MM.1S (cell line): Measurements from ENCODE around the gene CACNA1E.

Source experiments
- DNase-seq: peaks from one replicate; pipeline ENCODE4 v3.0.0-alpha.2; 2015
- H2AFZ ChIP-seq: fragments of 300-600 bp; sonication (generic); 2 replicates; pipeline ENCODE4 v1.6.0; 2016; ENCODE audit warnings: antibody characterized with exemption, low read length
- H3F3A ChIP-seq: fragments of 300-600 bp; sonication (generic); 2 replicates; pipeline ENCODE4 v1.6.1; 2016; ENCODE audit warnings: mild to moderate bottlenecking, antibody characterized with exemption, low read length, moderate library complexity, mixed read lengths; ENCODE audit not compliant: insufficient read depth
- H3K27ac ChIP-seq: fragments of 300-600 bp; sonication (generic); 2 replicates; pipeline ENCODE4 v1.5.1; 2016; ENCODE audit warnings: mild to moderate bottlenecking, low read length
- H3K27me3 ChIP-seq: fragments of 300-600 bp; sonication (generic); replicated peaks from 2 replicates; pipeline ENCODE4 v1.6.0; 2016; ENCODE audit warnings: low read length; ENCODE audit not compliant: insufficient read depth
- H3K36me3 ChIP-seq: fragments of 300-600 bp; sonication (generic); replicated peaks from 2 replicates; pipeline ENCODE4 v1.6.1; 2016; ENCODE audit warnings: mild to moderate bottlenecking, low read length, mixed read lengths; ENCODE audit not compliant: insufficient read depth
- H3K4me1 ChIP-seq: fragments of 300-600 bp; sonication (generic); 2 replicates; pipeline ENCODE4 v1.6.1; 2016; ENCODE audit warnings: low read length, mixed read lengths
- H3K4me2 ChIP-seq: fragments of 300-600 bp; sonication (generic); 2 replicates; pipeline ENCODE4 v1.6.0; 2016; ENCODE audit warnings: low read depth, low read length
- H3K4me3 ChIP-seq: fragments of 300-600 bp; sonication (generic); 2 replicates; pipeline ENCODE4 v1.5.1; 2016; ENCODE audit warnings: low read length, mixed read lengths
- H3K79me2 ChIP-seq: fragments of 300-600 bp; sonication (generic); 2 replicates; pipeline ENCODE4 v1.6.1; 2016; ENCODE audit warnings: mixed run types, low read length, mixed read lengths
- H3K9ac ChIP-seq: fragments of 300-600 bp; sonication (generic); 2 replicates; pipeline ENCODE4 v1.6.1; 2016; ENCODE audit warnings: low read length, mixed read lengths
- H3K9me2 ChIP-seq: fragments of 300-600 bp; sonication (generic); replicated peaks from 2 replicates; pipeline ENCODE4 v1.6.1; 2016; ENCODE audit warnings: mild to moderate bottlenecking, low read length, mixed read lengths; ENCODE audit not compliant: insufficient read depth
- H3K9me3 ChIP-seq: fragments of 300-600 bp; sonication (generic); replicated peaks from 2 replicates; pipeline ENCODE4 v1.6.1; 2016; ENCODE audit warnings: mild to moderate bottlenecking, low read length, mixed read lengths; ENCODE audit not compliant: insufficient read depth
- H4K20me1 ChIP-seq: fragments of 300-600 bp; sonication (generic); 2 replicates; pipeline ENCODE4 v1.6.1; 2016; ENCODE audit warnings: mild to moderate bottlenecking, low read length, moderate library complexity, mixed read lengths; ENCODE audit not compliant: insufficient read depth
- CTCF ChIP-seq: fragments of 300-600 bp; sonication (generic); IDR thresholded peaks from 2 replicates; pipeline ENCODE4 v1.5.1; 2016; ENCODE audit warnings: antibody characterized with exemption, low read length, mixed read lengths
- EZH2 ChIP-seq: fragments of 300-600 bp; sonication (generic); optimal IDR thresholded peaks from 2 replicates; pipeline ENCODE3; 2017; ENCODE audit warnings: low read depth, mild to moderate bottlenecking, antibody characterized with exemption, low read length, mixed read lengths
- EZH2phosphoT487 ChIP-seq: fragments of 300-600 bp; sonication (generic); IDR thresholded peaks from 2 replicates; pipeline ENCODE4 v1.6.1; 2018; ENCODE audit warnings: antibody characterized with exemption, low read length

The CACNA1E gene

GRCh38 chr1:181743878-181744312 is 260.6 kb downstream of the CACNA1E start:
- H2AFZ ChIP-seq = no peak overlapping the region
- no peaks in the 10 kb centered on the region for H3K36me3 ChIP-seq
- H4K20me1 ChIP-seq = no peaks in the 10 kb centered on the region
- DNase-seq = no peak
- no peak overlapping the region for H3K27ac ChIP-seq
- no peaks in the 10 kb centered on the region for H3F3A ChIP-seq
- no peak overlapping the region for H3K4me3 ChIP-seq
- H3K79me2 ChIP-seq = no peaks in the 10 kb centered on the region
- H3K9me3 ChIP-seq = no peaks in the 10 kb centered on the region
- no peak overlapping the region for H3K9ac ChIP-seq
- H3K4me1 ChIP-seq = no peaks in the 10 kb centered on the region
- no peaks in the 10 kb centered on the region for H3K27me3 ChIP-seq
- TF ChIP-seq CTCF (no peak), EZH2phosphoT487 (no peak), EZH2 (no peak)
- H3K4me2 ChIP-seq = no peak overlapping the region
- H3K9me2 ChIP-seq = no peaks in the 10 kb centered on the region; the same call in 1 of the 2 replicates

- DNase-seq = no peak
- Histone ChIP-seq H3K27me3 (no peaks in the 10 kb centered on the region), H3K27ac (no peak overlapping the region), H2AFZ (no peak overlapping the region), H3K9ac (no peak overlapping the region), H3K36me3 (no peaks in the 10 kb centered on the region), H4K20me1 (no peaks in the 10 kb centered on the region), H3K4me2 (no peak overlapping the region), H3K4me3 (no peak overlapping the region), H3K4me1 (no peaks in the 10 kb centered on the region), H3K79me2 (no peaks in the 10 kb centered on the region), H3F3A (no peaks in the 10 kb centered on the region), H3K9me3 (no peaks in the 10 kb centered on the region), H3K9me2 (no peaks in the 10 kb centered on the region; the same call in 1 of the 2 replicates)
- TF ChIP-seq EZH2phosphoT487 (no peak), EZH2 (no peak), CTCF (no peak)
These were observed 262.9 kb downstream of the CACNA1E start for GRCh38 chr1:181746224-181746623.

- no peak for TF ChIP-seq EZH2
- no peak for TF ChIP-seq CTCF
- no peak for TF ChIP-seq EZH2phosphoT487
- no peaks in the 10 kb centered on the region for H3K36me3 ChIP-seq
- H3K4me1 ChIP-seq = no peaks in the 10 kb centered on the region
- DNase-seq = no peak
- no peak overlapping the region for H3K4me2 ChIP-seq
- H3K27me3 ChIP-seq = no peaks in the 10 kb centered on the region
- no peak overlapping the region for H3K4me3 ChIP-seq
- H3K9ac ChIP-seq = no peak overlapping the region
- H3F3A ChIP-seq = no peaks in the 10 kb centered on the region
- no peaks in the 10 kb centered on the region for H3K79me2 ChIP-seq
- no peaks in the 10 kb centered on the region for H3K9me2 ChIP-seq
- H3K27ac ChIP-seq = no peak overlapping the region
- H2AFZ ChIP-seq = no peak overlapping the region
- H4K20me1 ChIP-seq = no peaks in the 10 kb centered on the region
- H3K9me3 ChIP-seq = no peaks in the 10 kb centered on the region
These were observed 264.7 kb downstream of the CACNA1E start for GRCh38 chr1:181748013-181748412.

GRCh38 chr1:181754103-181754502 is 270.8 kb downstream of the CACNA1E start:
- no peak overlapping the region for H3K4me3 ChIP-seq
- no peak overlapping the region for H3K27ac ChIP-seq
- H3K9me2 ChIP-seq = no peaks in the 10 kb centered on the region
- no peaks in the 10 kb centered on the region for H3K4me1 ChIP-seq
- H2AFZ ChIP-seq = no peak overlapping the region
- TF ChIP-seq CTCF (no peak), EZH2phosphoT487 (no peak), EZH2 (no peak)
- no peaks in the 10 kb centered on the region for H3F3A ChIP-seq
- H3K9ac ChIP-seq = no peak overlapping the region
- no peaks in the 10 kb centered on the region for H4K20me1 ChIP-seq
- H3K4me2 ChIP-seq = no peak overlapping the region
- no peak for DNase-seq
- no peaks in the 10 kb centered on the region for H3K79me2 ChIP-seq
- no peaks in the 10 kb centered on the region for H3K9me3 ChIP-seq
- no peaks in the 10 kb centered on the region for H3K27me3 ChIP-seq
- no peaks in the 10 kb centered on the region for H3K36me3 ChIP-seq
